ENCODE measurements around the gene ZMYND15.

GRCh38 chr17:4780325-4780955 is 40.8 kb downstream of the ZMYND15 start:
- TF ChIP-seq POLR2AphosphoS5 (IDR thresholded peaks at IDR 0.05) (no peak), POLR2A (IDR thresholded peaks at IDR 0.05) (no peak)

Data from prostate gland (tissue), 1 donor.